ENCODE results near the gene CROCC2. TPM values are rescaled to one million over a fixed set of nuclear protein-coding genes. Genes with fewer than 3 reads are reported as not detected.
A peak's percentile ranks its signal among the peaks of the same experiment; 100 is the strongest.

CROCC2 gene
- total and polyA plus RNA-seq, 2 of the 13 experiments (the other 11 are each of a cell fraction or from before 2014, with no cell fraction given): not detected

DNA sequence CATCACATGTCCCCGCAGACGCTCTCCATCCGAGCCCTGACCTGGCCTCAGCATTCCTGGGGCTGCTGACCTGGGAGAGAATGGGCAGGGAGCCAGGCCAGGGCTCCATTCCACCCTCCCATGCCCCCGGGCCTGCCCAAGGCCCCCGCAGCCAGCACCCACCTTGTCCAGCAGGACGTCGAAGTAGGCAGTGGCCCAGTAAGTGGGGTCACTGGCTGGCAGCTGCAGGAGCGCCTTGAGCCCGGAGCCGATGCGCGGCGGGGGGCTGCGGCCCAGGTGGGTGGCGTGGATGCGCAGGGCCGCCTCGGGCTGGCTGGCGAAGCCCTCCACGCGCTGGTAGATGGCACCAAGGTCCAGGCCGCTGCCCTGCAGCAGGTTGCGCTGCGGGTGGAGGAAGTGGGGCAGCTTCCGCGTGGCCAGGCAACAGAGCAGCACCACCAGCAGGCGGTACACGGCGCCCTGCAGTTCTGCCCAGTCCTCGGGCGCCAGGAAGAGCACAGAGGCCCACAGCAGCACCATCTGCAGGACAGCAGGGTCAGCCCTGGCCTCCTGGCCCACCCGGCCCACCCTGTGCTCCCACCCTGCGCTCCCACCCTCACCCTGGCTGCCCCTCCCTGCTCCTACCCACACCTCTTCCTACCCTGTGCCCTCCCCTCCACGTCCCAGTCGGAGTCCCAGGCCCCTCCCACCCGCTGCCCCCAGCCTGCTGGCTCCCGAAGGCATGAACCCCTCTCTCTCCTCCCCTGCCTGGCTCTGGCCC is 17.8 kb upstream of the CROCC2 start:
- DNase-seq (ENCODE audit: low spot score): no peak
- Histone ChIP-seq H3K4me1 (ENCODE audit: insufficient read depth, low read length) (peaks cover 57% of the 10 kb centered on the region), H3K79me2 (ENCODE audit: insufficient read depth, low read length) (no peaks in the 10 kb centered on the region), H3K4me2 (ENCODE audit: low read depth, low read length) (no peak overlapping the region), H3K9ac (ENCODE audit: insufficient read depth, low read depth, low read length) (no peak overlapping the region), H3K4me3 (replicated peaks in 1 of 3; ENCODE audit: insufficient read depth in 1 of 3, low read depth in 2 of 3, low read length in 3 of 3) (no peak overlapping the region), H3K27ac (ENCODE audit: extremely low read length, insufficient read depth, low read length) (no peak overlapping the region), H4K20me1 (ENCODE audit: insufficient read depth, low read length) (no peaks in the 10 kb centered on the region), H3K27me3 (ENCODE audit: control insufficient read depth in 1 of 2, insufficient read depth in 2 of 2, low read length in 2 of 2) (no peaks in the 10 kb centered on the region; a peak in 1 of 5 replicates), H3K36me3 (replicated peaks in 1 of 2; ENCODE audit: control insufficient read depth in 1 of 2, insufficient read depth in 2 of 2, low read length in 2 of 2) (no peaks in the 10 kb centered on the region), H2AFZ (ENCODE audit: low read length) (no peak overlapping the region), H3K9me3 (ENCODE audit: low read length) (no peaks in the 10 kb centered on the region)
- FAIRE-seq: no peak
- WGBS (ENCODE audit: low lambda C conversion rate): 82% methylated on average over 36 of the region's 37 CpGs
- ATAC-seq: peak; percentile 7; the same call in 2 of the 3 replicates
- BruUV-seq (replicated peaks): no TSS peak
- intact Hi-C loops (cut with micrococcal nuclease; ENCODE audit: unreplicated experiment): no loop called here
- in situ Hi-C loops (cut with HindIII; ENCODE audit: extremely low pct_ligation_motif_present, low pct_unique_long_range_greater_than_20kb): no loop called here
- CTCF ChIA-PET (ENCODE audit: low intra/inter-chr PET ratio, low total read pairs): no interaction called here
- POLR2A ChIA-PET: interaction anchor here (1.6 to 9.3 kb wide), 2 partner anchors 14 to 31 kb away, joined by 5 to 63 read pairs; no protein-coding TSS in a partner anchor
- no peak for TF ChIP-seq HOXA7 (CRISPR knock-in tag; IDR thresholded peaks at IDR 0.05)
- no peak for TF ChIP-seq JARID2 (CRISPR knock-in tag; IDR thresholded peaks at IDR 0.05; ENCODE audit: insufficient replicate concordance)
- TF ChIP-seq HNRNPL (IDR thresholded peaks at IDR 0.05; ENCODE audit: low read depth, low read length): 0 out of 2 replicates have a peak, but pooled peaks have one; percentile 62
- no peak for TF ChIP-seq ZNF530 (CRISPR knock-in tag; IDR thresholded peaks at IDR 0.05; ENCODE audit: low read depth)
- no peak for TF ChIP-seq ZNF746 (CRISPR knock-in tag; IDR thresholded peaks at IDR 0.05)
- TF ChIP-seq, protein P1, sequence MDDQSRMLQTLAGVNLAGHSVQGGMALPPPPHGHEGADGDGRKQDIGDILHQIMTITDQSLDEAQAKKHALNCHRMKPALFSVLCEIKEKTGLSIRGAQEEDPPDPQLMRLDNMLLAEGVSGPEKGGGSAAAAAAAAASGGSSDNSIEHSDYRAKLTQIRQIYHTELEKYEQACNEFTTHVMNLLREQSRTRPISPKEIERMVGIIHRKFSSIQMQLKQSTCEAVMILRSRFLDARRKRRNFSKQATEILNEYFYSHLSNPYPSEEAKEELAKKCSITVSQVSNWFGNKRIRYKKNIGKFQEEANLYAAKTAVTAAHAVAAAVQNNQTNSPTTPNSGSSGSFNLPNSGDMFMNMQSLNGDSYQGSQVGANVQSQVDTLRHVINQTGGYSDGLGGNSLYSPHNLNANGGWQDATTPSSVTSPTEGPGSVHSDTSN (CRISPR knock-in tag; IDR thresholded peaks at IDR 0.05; ENCODE audit: borderline replicate concordance): no peak
- no peak for TF ChIP-seq NFYC (CRISPR knock-in tag; IDR thresholded peaks at IDR 0.05)
- no peak for TF ChIP-seq ZSCAN21 (CRISPR knock-in tag; IDR thresholded peaks at IDR 0.05; ENCODE audit: borderline replicate concordance)
- no peak for TF ChIP-seq ZNF431 (CRISPR knock-in tag; IDR thresholded peaks at IDR 0.05; ENCODE audit: borderline replicate concordance, low read depth)
- TF ChIP-seq STAG1 (CRISPR knock-in tag; IDR thresholded peaks at IDR 0.05): peak; percentile 10; the same call in 1 of the 2 replicates
- TF ChIP-seq ZNF737 (CRISPR knock-in tag; IDR thresholded peaks at IDR 0.05; ENCODE audit: borderline replicate concordance): no peak
- TF ChIP-seq, protein P2, sequence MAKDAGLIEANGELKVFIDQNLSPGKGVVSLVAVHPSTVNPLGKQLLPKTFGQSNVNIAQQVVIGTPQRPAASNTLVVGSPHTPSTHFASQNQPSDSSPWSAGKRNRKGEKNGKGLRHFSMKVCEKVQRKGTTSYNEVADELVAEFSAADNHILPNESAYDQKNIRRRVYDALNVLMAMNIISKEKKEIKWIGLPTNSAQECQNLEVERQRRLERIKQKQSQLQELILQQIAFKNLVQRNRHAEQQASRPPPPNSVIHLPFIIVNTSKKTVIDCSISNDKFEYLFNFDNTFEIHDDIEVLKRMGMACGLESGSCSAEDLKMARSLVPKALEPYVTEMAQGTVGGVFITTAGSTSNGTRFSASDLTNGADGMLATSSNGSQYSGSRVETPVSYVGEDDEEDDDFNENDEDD (CRISPR knock-in tag; IDR thresholded peaks at IDR 0.05; ENCODE audit: borderline replicate concordance): no peak
- TF ChIP-seq, protein P3, sequence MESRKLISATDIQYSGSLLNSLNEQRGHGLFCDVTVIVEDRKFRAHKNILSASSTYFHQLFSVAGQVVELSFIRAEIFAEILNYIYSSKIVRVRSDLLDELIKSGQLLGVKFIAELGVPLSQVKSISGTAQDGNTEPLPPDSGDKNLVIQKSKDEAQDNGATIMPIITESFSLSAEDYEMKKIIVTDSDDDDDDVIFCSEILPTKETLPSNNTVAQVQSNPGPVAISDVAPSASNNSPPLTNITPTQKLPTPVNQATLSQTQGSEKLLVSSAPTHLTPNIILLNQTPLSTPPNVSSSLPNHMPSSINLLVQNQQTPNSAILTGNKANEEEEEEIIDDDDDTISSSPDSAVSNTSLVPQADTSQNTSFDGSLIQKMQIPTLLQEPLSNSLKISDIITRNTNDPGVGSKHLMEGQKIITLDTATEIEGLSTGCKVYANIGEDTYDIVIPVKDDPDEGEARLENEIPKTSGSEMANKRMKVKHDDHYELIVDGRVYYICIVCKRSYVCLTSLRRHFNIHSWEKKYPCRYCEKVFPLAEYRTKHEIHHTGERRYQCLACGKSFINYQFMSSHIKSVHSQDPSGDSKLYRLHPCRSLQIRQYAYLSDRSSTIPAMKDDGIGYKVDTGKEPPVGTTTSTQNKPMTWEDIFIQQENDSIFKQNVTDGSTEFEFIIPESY (CRISPR knock-in tag; IDR thresholded peaks at IDR 0.05): peak; percentile 99
- no peak for TF ChIP-seq ZNF17 (CRISPR knock-in tag; IDR thresholded peaks at IDR 0.05)
- no peak for TF ChIP-seq ZNF878 (CRISPR knock-in tag; IDR thresholded peaks at IDR 0.05)
- TF ChIP-seq FLYWCH1 (CRISPR knock-in tag; IDR thresholded peaks at IDR 0.05): no peak
- no peak for TF ChIP-seq GATAD2A (CRISPR knock-in tag; IDR thresholded peaks at IDR 0.05)

Measured in HepG2 (cell line).